Stimulated activated naive CD8-positive, alpha-beta T cell treated with anti-CD3 and anti-CD28 coated beads, Interleukin-15, amount 100 ng/mL, for 72 hours (primary cell): ENCODE data around the gene ELAC1.
"Not testable (repeated sequence)": the region's sequence is repeated elsewhere in the genome, so short reads cannot be mapped to it uniquely, and the experiment has no call there.

Experiments used
- ATAC-seq: fragments of 150-1000 bp; cut with Tn5 transposase; 2 replicates; pipeline ENCODE4 v1.10.0; 2021; ENCODE audit warnings: mild to moderate bottlenecking, moderate library complexity
- DNase-seq, 2 donors: peaks; one replicate each; pipeline ENCODE4 v3.0.0; 2021 to 2022
- H3K27ac Mint-ChIP-seq, 2 donors: one replicate each; pipeline ENCODE4 v1.8.0; 2022; ENCODE audit warnings: mild to moderate bottlenecking in 2 of 2, mixed read lengths in 2 of 2, moderate library complexity in 2 of 2
- H3K27me3 Mint-ChIP-seq: one replicate; pipeline ENCODE4 v1.8.0; 2022; ENCODE audit warnings: mixed read lengths
- H3K4me1 Mint-ChIP-seq: one replicate; pipeline ENCODE4 v1.8.0; 2022; ENCODE audit warnings: mild to moderate bottlenecking, mixed read lengths
- H3K4me3 Mint-ChIP-seq, 2 donors: one replicate each; pipeline ENCODE4 v1.8.0; 2022; ENCODE audit warnings: mild to moderate bottlenecking in 2 of 2, mixed read lengths in 2 of 2, moderate library complexity in 1 of 2
- H3K9me3 Mint-ChIP-seq, 2 donors: one replicate each; pipeline ENCODE4 v1.8.0; 2022; ENCODE audit warnings: mixed read lengths in 2 of 2

The ELAC1 gene

GRCh38 chr18:50967714-50968661 is at the start of gene ELAC1:
ELAC1 (plus strand) TSS chr18:50968040; CDS start chr18:50974405, 6,365 bp downstream.
- Mint-ChIP-seq H3K4me1 (peaks cover 33% of the 10 kb centered on the region), H3K9me3 (peaks cover 14 to 17% of the 10 kb centered on the region in 2 donors), H3K27ac (peak within 1 kb of the TSS; percentile 95 to 98), H3K27me3 (no peaks in the 10 kb centered on the region), H3K4me3 (peak within 1 kb of the TSS; percentile 87 to 94)
- DNase-seq (peak; percentile 72 to 74), ATAC-seq (peak; percentile 97)

GRCh38 chr18:50918153-50918552 is 49.7 kb upstream of the ELAC1 start:
- no peak overlapping the region for H3K4me3 Mint-ChIP-seq
- DNase-seq (no peak), ATAC-seq (no peak)
- H3K9me3 Mint-ChIP-seq: no peaks in the 10 kb centered on the region
- no peak overlapping the region for H3K27ac Mint-ChIP-seq
- H3K4me1 Mint-ChIP-seq: peaks cover 10% of the 10 kb centered on the region
- no peaks in the 10 kb centered on the region for H3K27me3 Mint-ChIP-seq

GRCh38 chr18:50924372-50924771 is 43.5 kb upstream of the ELAC1 start:
- Mint-ChIP-seq H3K27ac (no peak overlapping the region), H3K4me3 (no peak overlapping the region), H3K9me3 (no peaks in the 10 kb centered on the region), H3K4me1 (no peaks in the 10 kb centered on the region), H3K27me3 (no peaks in the 10 kb centered on the region)
- ATAC-seq: no peak
- no peak for DNase-seq

GRCh38 chr18:50926521-50926920 is 41.3 kb upstream of the ELAC1 start:
- Mint-ChIP-seq H3K4me3 (no peak overlapping the region), H3K4me1 (no peaks in the 10 kb centered on the region), H3K9me3 (no peaks in the 10 kb centered on the region), H3K27ac (no peak overlapping the region), H3K27me3 (no peaks in the 10 kb centered on the region)
- ATAC-seq: no peak
- DNase-seq: no peak

GRCh38 chr18:50928551-50928950 is 39.3 kb upstream of the ELAC1 start:
- Mint-ChIP-seq H3K9me3 (no peaks in the 10 kb centered on the region), H3K4me1 (no peaks in the 10 kb centered on the region), H3K4me3 (no peak overlapping the region), H3K27ac (no peak overlapping the region), H3K27me3 (no peaks in the 10 kb centered on the region)
- ATAC-seq (no peak), DNase-seq (no peak)

GRCh38 chr18:50933684-50934083 is 34.2 kb upstream of the ELAC1 start:
- ATAC-seq: no peak
- no peaks in the 10 kb centered on the region for H3K9me3 Mint-ChIP-seq

GRCh38 chr18:50934545-50935211 is 33.2 kb upstream of the ELAC1 start:
- peak overlapping the region; percentile 11 to 48 for H3K27ac Mint-ChIP-seq
- H3K4me3 Mint-ChIP-seq: no peak overlapping the region
- DNase-seq (no peak), ATAC-seq (no peak)
- H3K4me1 Mint-ChIP-seq: no peaks in the 10 kb centered on the region
- H3K9me3 Mint-ChIP-seq: no peaks in the 10 kb centered on the region
- H3K27me3 Mint-ChIP-seq: no peaks in the 10 kb centered on the region

More at GRCh38 chr18:50933684-50934083, 34.2 kb upstream of the ELAC1 start:
- Mint-ChIP-seq H3K27me3 (no peaks in the 10 kb centered on the region), H3K4me3 (no peak overlapping the region), H3K27ac (no peak overlapping the region), H3K4me1 (no peaks in the 10 kb centered on the region)
- DNase-seq: no peak

GRCh38 chr18:50935493-50936191 is 32.2 kb upstream of the ELAC1 start:
- no peak overlapping the region for H3K4me3 Mint-ChIP-seq
- no peak for ATAC-seq
- H3K27me3 Mint-ChIP-seq: no peaks in the 10 kb centered on the region
- no peaks in the 10 kb centered on the region for H3K4me1 Mint-ChIP-seq
- peak overlapping the region; percentile 69 to 78 for H3K27ac Mint-ChIP-seq
- DNase-seq: no peak
- H3K9me3 Mint-ChIP-seq: no peaks in the 10 kb centered on the region

GRCh38 chr18:50937183-50937582 is 30.7 kb upstream of the ELAC1 start:
- Mint-ChIP-seq H3K27me3 (no peaks in the 10 kb centered on the region), H3K9me3 (no peaks in the 10 kb centered on the region), H3K4me3 (no peak overlapping the region), H3K4me1 (no peaks in the 10 kb centered on the region), H3K27ac (peak overlapping the region in 1 of 2 donors; percentile 4)
- DNase-seq (no peak), ATAC-seq (no peak)

GRCh38 chr18:50938912-50939311 is 28.9 kb upstream of the ELAC1 start:
- Mint-ChIP-seq H3K9me3 (no peaks in the 10 kb centered on the region), H3K4me3 (no peak overlapping the region), H3K27me3 (no peaks in the 10 kb centered on the region), H3K27ac (no peak overlapping the region), H3K4me1 (no peaks in the 10 kb centered on the region)
- DNase-seq (no peak), ATAC-seq (no peak)

- no peak for ATAC-seq
- Mint-ChIP-seq H3K4me1 (no peaks in the 10 kb centered on the region), H3K27me3 (no peaks in the 10 kb centered on the region), H3K4me3 (no peak overlapping the region), H3K9me3 (no peaks in the 10 kb centered on the region), H3K27ac (peak overlapping the region in 1 of 2 donors; percentile 56)
- DNase-seq: no peak
These were observed 23.5 kb upstream of the ELAC1 start for GRCh38 chr18:50944245-50944932.

GRCh38 chr18:50945918-50946317 is 21.9 kb upstream of the ELAC1 start:
- not testable (repeated sequence) for H3K4me1 Mint-ChIP-seq, H3K4me3 Mint-ChIP-seq, H3K27ac Mint-ChIP-seq

GRCh38 chr18:50947899-50948298 is 19.9 kb upstream of the ELAC1 start:
- ATAC-seq (no peak), DNase-seq (no peak)
- no peaks in the 10 kb centered on the region for H3K9me3 Mint-ChIP-seq
- no peaks in the 10 kb centered on the region for H3K4me1 Mint-ChIP-seq
- no peak overlapping the region for H3K4me3 Mint-ChIP-seq
- no peak overlapping the region for H3K27ac Mint-ChIP-seq
- H3K27me3 Mint-ChIP-seq: no peaks in the 10 kb centered on the region

More at GRCh38 chr18:50945918-50946317, 21.9 kb upstream of the ELAC1 start:
- DNase-seq, ATAC-seq, H3K27me3 Mint-ChIP-seq, H3K9me3 Mint-ChIP-seq: not testable (repeated sequence)

GRCh38 chr18:50949185-50949584 is 18.7 kb upstream of the ELAC1 start:
- ATAC-seq (no peak), DNase-seq (no peak)
- no peak overlapping the region for H3K4me3 Mint-ChIP-seq
- no peaks in the 10 kb centered on the region for H3K9me3 Mint-ChIP-seq
- H3K27ac Mint-ChIP-seq: no peak overlapping the region
- H3K27me3 Mint-ChIP-seq: no peaks in the 10 kb centered on the region
- H3K4me1 Mint-ChIP-seq: no peaks in the 10 kb centered on the region

- H3K4me3 Mint-ChIP-seq: no peak overlapping the region
- H3K4me1 Mint-ChIP-seq: no peaks in the 10 kb centered on the region
- ATAC-seq (no peak), DNase-seq (no peak)
- no peak overlapping the region for H3K27ac Mint-ChIP-seq
- no peaks in the 10 kb centered on the region for H3K9me3 Mint-ChIP-seq
- no peaks in the 10 kb centered on the region for H3K27me3 Mint-ChIP-seq
These were observed 17.2 kb upstream of the ELAC1 start for GRCh38 chr18:50950626-50951025.
